Measurements from ENCODE around the gene KIF6.

KIF6 gene

DNA sequence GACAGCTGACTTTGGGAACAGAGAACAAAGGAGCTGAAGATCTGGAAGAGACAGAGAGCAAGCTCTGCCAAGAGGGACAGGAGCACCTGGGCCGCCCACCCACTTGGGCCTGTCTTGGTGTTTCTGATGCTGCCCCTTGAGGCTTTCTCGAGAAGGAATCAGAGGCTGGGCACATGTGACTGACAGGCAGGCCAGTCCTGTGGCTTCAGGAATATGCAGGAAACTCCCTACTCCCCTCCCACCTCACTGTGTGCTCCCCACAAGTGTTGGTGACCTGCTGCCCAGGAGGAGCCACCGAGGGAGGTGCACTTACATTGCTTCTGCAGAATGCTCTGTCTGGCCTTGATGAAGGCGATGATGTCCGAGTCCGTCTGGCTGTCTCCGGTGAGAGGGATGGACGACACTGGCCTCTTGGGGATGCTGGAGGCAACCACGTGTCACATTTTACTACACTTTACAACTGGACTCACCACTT, 381.8 kb downstream of the KIF6 start:
- no peak for DNase-seq (ENCODE audit: low read depth)

DNA sequence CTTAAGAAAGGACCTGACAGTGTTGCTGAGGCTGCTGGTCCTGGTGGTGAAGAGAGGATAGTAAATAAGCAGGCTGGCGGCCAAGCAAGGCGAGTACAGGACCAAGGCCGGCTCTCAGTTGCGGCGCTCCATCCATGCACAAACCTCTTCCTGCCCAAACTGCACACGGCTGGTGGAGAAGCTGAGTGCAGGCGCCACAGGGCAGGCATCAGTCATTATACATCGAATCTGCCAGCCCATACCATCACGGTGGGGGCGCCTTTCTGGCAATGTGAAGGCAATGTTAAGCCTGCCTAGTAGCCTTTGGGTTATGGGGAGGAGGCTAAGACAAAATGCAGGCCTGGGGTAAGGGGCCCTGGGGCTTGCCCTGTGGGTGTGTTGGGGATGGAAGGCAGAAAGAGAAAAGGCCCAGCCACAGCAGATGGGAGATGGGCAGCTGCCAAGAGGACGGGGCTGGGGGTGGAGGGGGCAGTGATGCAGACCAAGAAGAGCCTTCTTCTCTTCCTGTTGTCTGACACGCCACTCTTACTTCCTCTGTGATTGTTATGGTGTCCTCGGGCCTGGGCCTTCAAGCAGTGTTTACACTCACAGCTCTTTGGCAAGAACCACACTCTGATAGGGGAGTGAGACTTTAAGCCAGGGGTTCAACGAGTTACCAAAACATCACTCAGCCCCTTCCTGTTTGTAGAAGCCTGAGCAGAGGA, 382.4 kb downstream of the KIF6 start:
- DNase-seq (ENCODE audit: low read depth): no peak

DNA sequence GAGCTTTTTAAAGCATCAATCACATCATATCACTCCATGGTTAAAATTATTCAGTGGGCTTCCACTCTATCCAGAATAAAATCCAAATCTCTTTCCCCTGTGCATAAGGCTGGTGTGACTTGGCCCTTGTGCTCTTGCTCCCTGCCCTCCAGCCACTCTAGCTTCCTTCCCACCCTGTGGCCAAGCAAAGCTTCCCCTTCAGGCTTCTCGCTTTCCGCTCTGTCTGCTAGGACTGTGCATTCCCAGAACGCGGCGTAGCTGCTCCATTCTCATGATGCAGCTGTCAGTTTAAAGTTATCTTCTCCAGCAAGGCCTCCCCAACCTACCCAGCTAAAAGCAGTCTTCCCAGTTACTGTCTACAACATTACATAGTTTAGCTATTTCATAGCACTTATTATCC, 383.3 kb downstream of the KIF6 start:
- no peak for DNase-seq (ENCODE audit: low read depth)

GRCh38 chr6:39341352-39341751, 383.9 kb downstream of the KIF6 start:
- no peak for DNase-seq (ENCODE audit: low read depth)

DNA sequence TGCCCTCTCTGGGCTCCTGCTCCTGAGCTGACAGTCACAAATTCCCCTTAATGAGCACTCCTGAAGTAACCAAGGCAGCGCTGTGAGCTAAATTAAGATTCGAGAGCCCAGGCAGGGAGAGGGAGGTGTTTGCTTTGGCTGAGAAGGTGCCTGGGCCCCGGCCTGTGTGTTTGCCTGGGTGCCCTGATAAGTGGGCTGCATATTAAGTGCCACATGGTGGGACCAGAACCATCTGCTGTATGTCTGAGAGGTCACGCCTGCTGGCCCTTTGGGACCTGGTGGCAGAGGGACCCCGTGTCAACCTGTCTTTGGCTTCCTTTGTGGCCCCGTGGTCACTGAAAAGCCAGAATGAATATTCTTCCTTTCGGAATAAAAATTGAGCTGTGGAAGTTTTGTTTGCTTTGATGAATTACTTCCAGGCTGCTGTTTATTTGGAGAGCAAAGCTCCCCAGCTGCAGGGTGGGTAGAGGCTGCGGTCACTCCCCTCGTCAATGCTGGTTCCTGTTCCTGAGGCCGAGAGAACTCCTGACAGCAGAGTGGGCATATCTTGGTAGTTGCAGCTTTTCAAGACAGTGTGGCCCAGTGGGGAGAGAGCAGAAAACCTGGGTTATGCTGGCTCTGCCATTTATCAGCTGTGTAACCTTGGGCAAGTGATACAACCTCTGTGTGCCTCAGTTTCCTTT, 385.2 kb downstream of the KIF6 start:
- DNase-seq (ENCODE audit: low read depth): no peak

DNA sequence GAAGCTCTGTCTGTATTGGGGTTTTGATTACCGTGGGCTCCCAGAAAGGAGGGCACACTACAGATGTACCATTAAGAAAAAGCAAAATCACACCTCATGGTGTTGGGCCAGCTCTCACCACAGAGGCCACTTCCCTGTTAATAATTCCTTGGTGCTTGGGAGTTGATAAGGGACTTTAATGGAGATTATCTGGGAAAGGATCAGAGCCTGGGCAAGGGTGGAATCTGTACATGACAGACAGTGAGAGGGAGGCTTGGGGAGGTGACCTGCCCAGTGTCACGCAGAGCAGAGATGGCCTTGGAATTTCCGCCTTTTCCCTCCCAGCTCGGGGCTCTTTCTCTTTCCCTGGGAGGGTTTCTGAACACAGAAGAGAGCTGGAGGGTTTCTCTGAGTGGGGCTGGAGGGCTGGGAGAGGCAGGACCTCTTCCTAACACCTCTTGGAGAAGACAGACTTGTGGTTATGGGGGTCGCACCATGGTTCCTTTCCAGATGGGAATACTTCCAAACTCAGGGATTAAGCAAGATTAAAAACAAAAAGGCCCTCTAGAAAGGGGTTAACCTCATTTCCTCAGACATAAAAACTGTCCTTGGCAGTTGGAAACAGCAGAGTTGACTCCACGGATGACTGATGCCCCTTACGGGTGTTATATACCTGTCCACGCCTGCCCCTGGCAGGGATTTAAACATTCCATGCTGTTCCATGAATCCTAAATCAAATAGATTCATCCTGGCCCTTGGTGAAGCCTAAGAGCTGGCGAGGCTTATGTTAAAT, 385.9 kb downstream of the KIF6 start:
- no peak for DNase-seq (ENCODE audit: low read depth)

DNA sequence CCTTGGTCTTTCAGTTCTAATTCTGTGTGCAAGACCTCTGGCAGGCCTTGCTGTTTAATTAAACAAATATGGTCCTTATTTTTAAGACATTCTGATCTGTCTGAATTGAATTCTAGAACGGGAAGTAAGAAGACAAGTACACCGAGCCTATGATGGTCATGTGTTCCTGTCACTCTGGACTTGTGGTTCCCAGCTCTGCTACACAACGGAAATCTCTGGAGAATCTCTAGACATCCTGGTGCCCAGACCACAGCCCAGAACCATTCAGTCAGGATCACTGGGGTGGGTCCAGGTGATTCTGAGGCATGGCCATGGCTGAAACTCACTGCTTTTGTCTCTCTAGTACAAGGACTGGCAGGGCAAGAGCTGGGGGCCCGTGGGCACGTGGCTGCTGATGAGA, 386.8 kb downstream of the KIF6 start:
- DNase-seq (ENCODE audit: low read depth): no peak

- no peak for DNase-seq (ENCODE audit: low read depth)
These were observed 389.2 kb downstream of the KIF6 start for GRCh38 chr6:39335780-39336545.

DNA sequence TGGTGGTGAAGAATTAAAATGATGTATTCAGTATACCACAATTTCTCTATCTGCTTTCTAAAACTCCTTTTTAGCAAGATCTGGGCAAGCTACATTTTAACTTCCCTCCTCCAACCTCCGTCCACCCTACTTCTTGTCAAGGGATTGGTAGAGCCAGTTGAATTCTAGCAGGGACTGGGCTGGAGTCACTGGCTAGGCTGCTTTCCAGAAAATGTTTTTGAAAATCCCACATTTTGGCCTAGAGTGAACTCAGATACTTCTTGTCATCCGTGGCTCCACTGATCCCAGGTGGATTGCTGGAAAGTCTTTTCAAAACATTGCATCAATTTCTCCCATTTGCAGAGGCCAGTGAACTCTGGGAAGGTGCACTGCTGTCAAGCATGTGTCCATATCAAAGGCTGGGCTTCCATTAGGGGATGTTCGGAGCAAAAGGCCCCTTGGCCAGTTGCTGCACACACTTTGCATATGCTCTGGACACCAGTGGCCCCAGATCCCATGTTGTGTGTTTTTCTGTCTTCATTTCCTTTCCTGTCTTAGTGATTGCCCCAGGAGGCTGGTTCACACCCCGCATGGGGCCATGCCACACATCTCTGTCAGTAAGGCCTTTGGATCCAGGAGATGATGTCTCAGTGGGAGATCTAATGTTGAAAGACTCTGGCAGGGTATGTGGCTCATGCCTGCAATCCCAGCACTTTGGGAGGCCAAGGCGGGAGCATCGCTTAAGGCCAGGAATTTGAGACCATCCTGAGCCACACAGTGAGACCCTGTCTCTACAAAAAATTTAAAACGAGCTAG, 391.4 kb downstream of the KIF6 start:
- no peak for DNase-seq (ENCODE audit: low read depth)

DNA sequence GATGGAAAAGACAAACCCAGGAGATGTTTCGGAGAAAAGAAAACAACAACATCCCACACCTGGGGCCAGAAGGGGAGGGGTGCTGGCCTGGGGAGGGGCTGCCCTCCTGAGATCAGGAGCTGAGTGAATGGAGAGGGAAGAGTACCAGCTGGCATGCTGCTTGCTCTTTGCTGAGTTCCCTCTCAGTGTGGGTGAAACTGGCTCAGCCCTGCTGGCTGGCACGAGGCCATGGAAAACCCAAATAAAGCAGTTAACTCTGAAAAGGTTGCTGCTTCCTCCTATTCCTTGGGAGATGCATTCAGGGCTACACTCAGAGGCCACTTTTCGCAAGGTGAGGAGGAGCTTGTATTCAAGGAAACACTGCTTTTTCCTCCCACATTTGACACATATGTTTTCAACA, 394.7 kb downstream of the KIF6 start:
- DNase-seq (ENCODE audit: low read depth): no peak

DNA sequence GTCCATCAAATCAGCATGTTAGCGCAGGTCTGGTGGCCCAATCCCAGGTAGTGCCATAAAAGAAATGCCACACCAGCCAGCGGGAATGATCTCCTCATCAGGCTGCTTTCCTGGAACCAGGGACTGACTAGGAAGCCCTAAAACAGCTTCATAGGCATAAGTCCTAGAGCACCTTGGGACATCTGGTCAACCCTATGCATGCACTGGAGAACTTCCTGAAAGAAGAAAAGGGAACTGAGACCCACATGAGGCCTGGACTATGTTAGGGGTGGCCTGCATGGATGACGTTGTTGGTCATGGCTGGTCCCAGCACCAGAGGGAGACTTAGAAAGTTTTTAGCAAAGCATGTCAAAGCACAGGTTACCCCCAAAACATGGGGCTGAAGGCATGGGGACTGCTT, 395.2 kb downstream of the KIF6 start:
- no peak for DNase-seq (ENCODE audit: low read depth)

DNA sequence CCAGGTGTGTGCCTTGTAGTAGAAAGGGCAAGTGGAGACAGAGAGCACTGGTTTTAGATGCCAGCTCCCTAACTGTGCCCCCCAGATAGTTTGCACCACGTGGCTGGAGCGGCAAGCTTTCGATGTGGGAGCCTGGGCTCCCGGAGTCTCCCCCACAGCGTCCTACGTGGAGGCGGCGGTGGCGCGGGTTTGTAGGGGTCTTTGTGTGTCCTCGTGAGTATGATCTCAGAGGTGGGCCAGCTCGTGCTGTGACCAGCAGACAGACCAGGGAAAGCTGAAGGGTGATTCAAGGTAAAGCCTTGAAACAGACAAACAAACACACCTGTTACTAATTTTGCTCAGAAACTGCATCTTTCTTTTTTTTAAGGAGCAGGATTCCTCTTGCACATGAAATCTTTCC, 397.1 kb downstream of the KIF6 start:
- DNase-seq (ENCODE audit: low read depth): no peak

DNA sequence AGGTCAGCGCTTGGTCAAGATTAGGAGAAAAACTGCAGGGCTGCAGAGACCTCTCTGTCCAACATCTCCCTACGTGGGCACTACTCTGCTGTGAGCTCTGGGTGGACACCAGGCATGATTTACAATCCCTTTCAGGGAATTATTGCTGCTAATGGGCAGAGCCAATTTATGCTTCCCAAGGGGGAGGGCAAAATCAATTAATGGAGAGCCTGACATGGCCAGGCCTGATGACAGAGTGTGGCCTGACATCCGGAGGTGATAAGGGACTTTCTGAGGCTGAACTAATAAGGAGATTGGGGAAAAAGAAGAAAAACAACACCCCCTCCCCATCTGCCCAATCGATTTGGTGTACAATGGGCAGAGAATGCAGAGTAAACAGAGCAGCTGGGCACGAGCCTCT, 397.7 kb downstream of the KIF6 start:
- DNase-seq (ENCODE audit: low read depth): no peak

DNA sequence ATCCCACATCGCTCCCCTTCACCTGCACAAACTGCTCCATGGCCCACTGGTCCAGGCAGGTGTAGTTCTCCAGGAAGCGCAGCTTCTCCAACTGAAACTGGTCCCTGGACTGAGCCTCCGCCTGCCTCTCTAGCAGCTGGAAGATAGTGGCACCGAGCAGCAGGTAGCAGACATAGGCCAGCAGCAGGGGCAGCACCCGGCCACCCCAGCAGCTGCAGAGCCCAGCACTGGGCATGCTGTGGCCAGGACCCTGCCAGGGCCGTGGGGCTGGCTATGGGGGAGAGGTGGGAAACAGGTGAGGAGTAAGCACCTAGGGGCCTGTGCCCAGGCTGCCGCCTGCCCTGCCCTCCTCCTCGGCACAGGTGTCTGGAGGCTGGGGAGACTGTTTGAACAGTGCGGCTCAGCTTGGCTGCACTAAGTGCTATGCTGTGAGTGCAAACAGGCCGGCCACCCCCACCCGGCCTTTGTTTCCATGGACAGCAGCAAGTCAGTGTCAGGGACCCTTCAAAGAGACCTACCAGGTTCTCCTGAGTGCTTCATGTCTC, 402.8 kb downstream of the KIF6 start, which contains the start of gene KCNK16:
Gene KCNK16 (minus strand): TSS at position 397 of the 545 bp plus-strand sequence. CDS start 162 bp downstream, at position 235.
- DNase-seq (ENCODE audit: low read depth): no peak

DNA sequence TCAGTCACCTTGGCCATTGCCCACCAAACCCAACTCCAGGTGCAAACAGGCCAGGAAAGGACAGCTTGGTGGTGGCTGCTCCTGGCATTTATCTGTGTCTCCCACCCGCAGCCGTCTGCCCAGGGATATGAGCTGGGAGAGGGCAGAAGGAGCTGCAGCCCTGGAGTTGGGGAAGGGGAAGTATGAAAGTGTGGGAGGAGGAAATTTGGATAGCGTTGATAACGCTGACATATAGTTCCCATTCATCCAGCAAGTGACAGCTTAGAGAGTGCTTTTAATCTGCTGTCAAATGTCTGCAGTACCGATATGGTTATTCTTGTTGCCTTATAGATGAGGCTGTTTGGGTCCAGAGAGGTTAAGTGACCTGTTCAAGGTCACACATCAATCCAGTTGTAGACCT, 403.4 kb downstream of the KIF6 start:
- DNase-seq (ENCODE audit: low read depth): no peak

DNA sequence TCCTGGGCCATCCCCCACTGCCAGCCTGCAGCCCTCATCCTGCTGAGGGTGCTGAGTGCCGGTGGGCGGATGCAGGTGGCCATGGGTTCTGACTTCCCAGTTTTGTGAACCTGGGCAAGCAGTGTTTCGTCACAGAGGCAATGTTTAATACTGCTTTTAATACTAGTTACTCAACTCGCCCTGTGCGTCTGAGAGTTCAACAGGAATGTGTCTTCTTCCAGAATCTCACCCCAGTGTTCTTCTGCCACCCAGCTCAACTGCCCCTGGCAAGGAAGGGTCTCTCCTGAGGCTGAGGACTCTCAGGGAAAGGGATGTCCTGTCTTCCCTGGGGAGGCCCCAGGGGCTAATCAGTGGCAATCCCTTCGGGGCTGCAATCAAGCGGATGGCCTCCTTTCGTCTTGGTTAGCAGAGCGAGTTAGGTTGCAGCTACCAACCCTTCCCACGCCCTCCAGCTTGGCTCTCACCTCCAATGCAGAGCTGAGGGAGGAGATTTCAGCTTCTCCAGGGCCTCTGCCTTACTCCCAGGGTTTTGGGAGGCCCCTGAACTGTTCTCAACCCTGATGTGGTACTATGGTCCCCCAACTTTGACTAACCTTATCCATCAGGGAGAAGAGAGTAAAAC, 404.7 kb downstream of the KIF6 start:
- DNase-seq (ENCODE audit: low read depth): no peak

- DNase-seq (ENCODE audit: low read depth): no peak
These were observed 405.4 kb downstream of the KIF6 start for GRCh38 chr6:39319621-39320362.

GRCh38 chr6:39317256-39317655, 408.0 kb downstream of the KIF6 start:
- no peak for DNase-seq (ENCODE audit: low read depth)

- no peak for DNase-seq (ENCODE audit: low read depth)
These were observed 410.9 kb downstream of the KIF6 start, which contains the start of gene KCNK17 for GRCh38 chr6:39314273-39314795. Gene KCNK17 (minus strand): TSS chr6:39314419. CDS start chr6:39314320, 99 bp downstream.
